BJ (cell line): Measurements from ENCODE around the gene GPHA2. TPM values are rescaled to one million over a fixed set of nuclear protein-coding genes. Genes with fewer than 3 reads are reported as not detected.

Source experiments
- CTCF ChIA-PET: fragments of 350-600 bp; formaldehyde crosslinking; extraction: SDS; loops from one replicate; lab custom pipeline; 2021; ENCODE audit warnings: antibody characterized with exemption, inconsistent platforms; lab: Yijun Ruan, JAX
- POLR2A ChIA-PET: fragments of 300-600 bp; sonication (Branson Sonifier 250); formaldehyde crosslinking; extraction: SDS; loops from one replicate; lab custom pipeline; 2021; ENCODE audit warnings: antibody characterized with exemption; lab: Charles Lee
- DNase-seq: peaks from one replicate; pipeline ENCODE4 v3.0.0-alpha.2; 2011; ENCODE audit warnings: low read depth
- H3K27me3 ChIP-seq: 2 replicates; pipeline ENCODE4 v1.6.0; 2011; ENCODE audit warnings: low read length; ENCODE audit not compliant: control insufficient read depth, insufficient read depth
- H3K36me3 ChIP-seq: 2 replicates; pipeline ENCODE4 v1.5.1; 2011; ENCODE audit warnings: low read length; ENCODE audit not compliant: control insufficient read depth, insufficient read depth
- H3K4me3 ChIP-seq: 2 replicates; pipeline ENCODE4 v1.5.1; 2011; ENCODE audit warnings: low read depth, mild to moderate bottlenecking, control low read depth, low read length
- polyA plus RNA-seq: library from polyadenylated mRNA; depleted of rRNA; stranded (reverse); fragments of >200 nt; gene quantifications from 2 replicates; pipeline ENCODE4 v1.2.3, GENCODE V29; 2011
- TF ChIP-seq, protein P1 (sequence below): IDR thresholded peaks from 2 replicates; pipeline ENCODE4 v1.5.1; 2011; ENCODE audit warnings: low read depth, mild to moderate bottlenecking, control low read depth, inconsistent platforms, low read length, moderate library complexity; ENCODE audit not compliant: insufficient read depth

Gene GPHA2
- polyA plus RNA-seq, 1 experiment: not detected

DNA sequence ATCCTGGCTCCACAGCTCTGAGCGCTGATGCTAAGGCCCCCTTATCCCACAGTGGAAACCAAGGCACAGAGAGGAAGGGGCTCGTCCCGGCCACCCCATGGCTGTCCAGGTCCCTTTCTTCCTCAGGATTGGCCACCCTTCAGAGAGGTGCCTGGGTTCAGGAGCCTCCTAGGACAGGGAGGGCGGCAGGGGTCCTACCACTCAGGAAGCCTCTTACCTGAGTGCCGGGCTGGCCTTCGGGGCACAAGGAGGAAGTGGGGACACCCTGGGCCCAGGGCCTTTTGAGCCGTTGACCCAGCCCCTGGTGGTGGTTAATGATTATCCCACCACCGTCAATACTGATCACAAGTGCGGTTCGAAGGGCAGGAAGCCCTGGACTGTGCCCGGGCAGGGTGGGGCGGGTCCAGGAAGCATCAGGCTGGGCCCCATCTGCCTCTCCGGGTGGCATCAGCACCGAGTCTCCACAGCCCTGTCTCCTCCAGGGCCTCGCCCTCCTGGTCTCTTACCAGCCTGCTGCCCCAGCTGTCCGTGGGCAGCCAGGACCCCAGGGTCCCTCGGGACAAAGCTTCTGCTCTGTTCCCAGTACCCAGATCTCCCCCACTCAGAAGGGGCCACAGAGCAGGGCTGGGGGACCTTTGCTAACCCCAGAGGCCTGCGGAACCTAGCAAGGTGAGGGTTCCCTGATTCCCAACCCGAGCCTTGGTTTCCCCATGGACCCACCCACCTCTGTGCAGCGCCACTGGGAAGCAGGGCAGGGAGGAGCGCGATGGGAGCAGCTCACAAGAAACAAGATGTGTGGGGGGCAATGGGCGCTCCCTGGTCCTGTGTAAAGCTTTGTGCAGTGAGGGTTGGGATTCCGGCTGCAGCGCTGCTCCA is 42.3 kb downstream of the GPHA2 start:
- TF ChIP-seq, protein P1, sequence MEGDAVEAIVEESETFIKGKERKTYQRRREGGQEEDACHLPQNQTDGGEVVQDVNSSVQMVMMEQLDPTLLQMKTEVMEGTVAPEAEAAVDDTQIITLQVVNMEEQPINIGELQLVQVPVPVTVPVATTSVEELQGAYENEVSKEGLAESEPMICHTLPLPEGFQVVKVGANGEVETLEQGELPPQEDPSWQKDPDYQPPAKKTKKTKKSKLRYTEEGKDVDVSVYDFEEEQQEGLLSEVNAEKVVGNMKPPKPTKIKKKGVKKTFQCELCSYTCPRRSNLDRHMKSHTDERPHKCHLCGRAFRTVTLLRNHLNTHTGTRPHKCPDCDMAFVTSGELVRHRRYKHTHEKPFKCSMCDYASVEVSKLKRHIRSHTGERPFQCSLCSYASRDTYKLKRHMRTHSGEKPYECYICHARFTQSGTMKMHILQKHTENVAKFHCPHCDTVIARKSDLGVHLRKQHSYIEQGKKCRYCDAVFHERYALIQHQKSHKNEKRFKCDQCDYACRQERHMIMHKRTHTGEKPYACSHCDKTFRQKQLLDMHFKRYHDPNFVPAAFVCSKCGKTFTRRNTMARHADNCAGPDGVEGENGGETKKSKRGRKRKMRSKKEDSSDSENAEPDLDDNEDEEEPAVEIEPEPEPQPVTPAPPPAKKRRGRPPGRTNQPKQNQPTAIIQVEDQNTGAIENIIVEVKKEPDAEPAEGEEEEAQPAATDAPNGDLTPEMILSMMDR: no peak
- Histone ChIP-seq H3K4me3 (no peak overlapping the region), H3K36me3 (peaks cover 12% of the 10 kb centered on the region), H3K27me3 (no peaks in the 10 kb centered on the region)
- CTCF ChIA-PET: interaction anchor here (0.6 to 29.7 kb wide), 13 partner anchors 10 to 204 kb away, joined by 3 to 797 read pairs (median 6); partner anchors contain the start of genes ARL2, BATF2 and CDC42BPG
- DNase-seq: no peak
- POLR2A ChIA-PET: no interaction called here

DNA sequence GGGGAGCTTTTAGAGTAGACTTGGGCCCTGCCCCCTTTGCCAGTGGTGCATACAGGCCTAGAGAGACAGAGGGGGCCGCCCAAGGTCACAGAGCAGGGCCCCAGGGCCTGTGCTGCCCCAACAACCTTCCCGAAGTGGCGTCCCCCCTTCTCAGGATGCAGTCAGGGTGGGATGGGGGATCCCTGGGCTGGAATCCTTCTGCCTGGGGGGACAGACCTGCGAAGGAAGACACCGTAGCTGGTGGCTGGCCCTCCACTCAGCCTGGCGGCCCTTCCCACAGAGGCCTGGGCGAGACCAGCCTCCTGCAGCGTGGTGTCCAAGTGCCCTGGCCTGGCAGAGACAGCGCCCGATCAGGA is 42.9 kb downstream of the GPHA2 start:
- POLR2A ChIA-PET: no interaction called here

DNA sequence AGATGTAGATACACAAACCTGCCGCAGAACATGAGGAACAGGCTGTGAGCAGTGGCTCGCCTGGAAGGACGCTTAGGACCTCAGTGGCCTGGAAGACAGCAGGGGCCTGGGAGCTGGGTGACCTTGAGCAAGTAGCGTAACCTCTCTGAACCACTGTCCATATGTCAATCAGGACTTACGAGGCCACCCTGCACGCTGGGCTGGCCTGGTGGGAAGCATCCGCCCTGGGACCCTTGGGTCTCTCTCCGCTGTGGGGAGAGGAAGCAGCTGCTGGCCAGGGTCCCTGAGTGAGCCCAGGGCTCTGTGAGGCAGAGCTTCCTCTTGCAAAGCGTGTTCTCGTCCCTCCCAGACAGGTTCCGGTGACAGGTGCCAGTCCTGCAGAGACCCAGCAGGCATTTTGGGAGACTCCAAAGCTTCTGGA is 43.3 kb downstream of the GPHA2 start:
- Histone ChIP-seq H3K36me3 (peaks cover 10% of the 10 kb centered on the region), H3K27me3 (no peaks in the 10 kb centered on the region), H3K4me3 (no peak overlapping the region)
- DNase-seq: no peak
- CTCF ChIA-PET: interaction anchor here (2.3 to 29.7 kb wide), 3 partner anchors 9 to 36 kb away, joined by 8 to 797 read pairs (median 32); partner anchors contain the start of gene CDC42BPG
- POLR2A ChIA-PET: no interaction called here
- TF ChIP-seq, protein P1: no peak

More for the DNA sequence above, 42.9 kb downstream of the GPHA2 start:
- CTCF ChIA-PET: interaction anchor here (2.3 to 29.7 kb wide), 3 partner anchors 9 to 37 kb away, joined by 8 to 797 read pairs (median 32); partner anchors contain the start of gene CDC42BPG
- Histone ChIP-seq H3K27me3 (no peaks in the 10 kb centered on the region), H3K4me3 (no peak overlapping the region), H3K36me3 (peaks cover 10% of the 10 kb centered on the region)
- TF ChIP-seq, protein P1: no peak
- DNase-seq: no peak

GRCh38 chr11:64891880-64892279 is 43.8 kb downstream of the GPHA2 start:
- DNase-seq: no peak
- POLR2A ChIA-PET: no interaction called here
- CTCF ChIA-PET: interaction anchor here (3.0 to 29.7 kb wide), 2 partner anchors 13 to 36 kb away, joined by 8 to 797 read pairs; partner anchors contain the start of gene CDC42BPG
- TF ChIP-seq, protein P1: no peak
- Histone ChIP-seq H3K27me3 (no peaks in the 10 kb centered on the region), H3K36me3 (peaks cover 7% of the 10 kb centered on the region), H3K4me3 (no peak overlapping the region)

DNA sequence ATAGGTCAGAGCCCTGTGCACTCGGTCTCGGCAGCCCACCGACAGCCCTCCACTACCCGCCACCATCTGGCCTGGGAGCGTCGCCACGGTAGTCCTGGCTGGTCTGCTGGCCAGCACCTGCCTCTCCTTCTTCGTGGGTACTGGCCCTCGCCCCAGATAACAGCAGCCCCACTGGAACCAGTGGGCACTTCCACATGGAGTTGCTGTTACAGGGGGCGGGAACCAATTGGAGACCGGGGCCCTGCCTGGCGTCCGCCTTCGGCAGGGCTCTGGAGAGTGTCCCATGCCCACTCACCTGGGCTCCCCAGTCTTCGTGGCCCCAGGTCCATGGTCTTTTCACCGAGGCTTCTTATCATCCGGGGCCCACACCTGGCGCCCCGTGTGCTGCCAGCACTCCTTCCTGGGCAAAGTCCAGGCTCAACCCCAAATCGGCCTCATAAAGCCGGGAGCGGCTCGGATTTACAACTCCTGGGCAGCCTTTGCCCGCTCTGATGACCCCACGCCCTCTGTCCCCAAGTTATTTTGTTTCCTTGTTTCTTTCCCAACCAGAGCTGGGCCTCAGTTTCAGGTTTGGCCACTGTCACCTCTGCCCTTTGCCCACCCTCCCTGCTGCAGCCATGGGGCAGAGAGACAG is 44.4 kb downstream of the GPHA2 start:
- DNase-seq: no peak
- CTCF ChIA-PET: interaction anchor here (0.5 to 29.7 kb wide), 5 partner anchors 12 to 203 kb away, joined by 3 to 797 read pairs (median 8); partner anchors contain the start of genes CDC42BPG and EHD1
- peaks cover 7% of the 10 kb centered on the region for H3K36me3 ChIP-seq
- no peak overlapping the region for H3K4me3 ChIP-seq
- H3K27me3 ChIP-seq: no peaks in the 10 kb centered on the region
- TF ChIP-seq, protein P1: no peak
- POLR2A ChIA-PET: no interaction called here
